Measurements from ENCODE around the gene TTYH3. TPM values are rescaled to one million over a fixed set of nuclear protein-coding genes. Genes with fewer than 3 reads are reported as not detected.

TTYH3 gene
- total and polyA plus RNA-seq, 2 of the 13 experiments (the other 11 are each of a cell fraction or from before 2014, with no cell fraction given) = 26.3 to 50.0 TPM

- TF ChIP-seq ZBTB38 (CRISPR knock-in tag; IDR thresholded peaks at IDR 0.05) (peak; percentile 84), GPBP1L1 (CRISPR knock-in tag; IDR thresholded peaks at IDR 0.05) (no peak), HMGXB4 (CRISPR knock-in tag; IDR thresholded peaks at IDR 0.05; ENCODE audit: borderline replicate concordance in 1 of 2, low read depth in 1 of 2) (peak in 1 of 2 experiments; percentile 86; a peak in 2 of 4 replicates), RFXAP (CRISPR knock-in tag; IDR thresholded peaks at IDR 0.05; ENCODE audit: borderline replicate concordance) (peak; percentile 83; the same call in 1 of the 2 replicates), ZNF616 (CRISPR knock-in tag; IDR thresholded peaks at IDR 0.05; ENCODE audit: low read depth) (peak; percentile 91; the same call in 1 of the 2 replicates), KMT2B (CRISPR knock-in tag; IDR thresholded peaks at IDR 0.05) (no peak; the same call in 1 of the 2 replicates), SATB2 (CRISPR knock-in tag; IDR thresholded peaks at IDR 0.05) (peak; percentile 57; the same call in 1 of the 2 replicates), ADNP (CRISPR knock-in tag; IDR thresholded peaks at IDR 0.05) (no peak), ATF3 (CRISPR knock-in tag; IDR thresholded peaks at IDR 0.05) (peak; percentile 51; the same call in 1 of the 2 replicates), ZKSCAN1 (IDR thresholded peaks at IDR 0.05; ENCODE audit: low read length) (no peak), HIVEP1 (CRISPR knock-in tag; IDR thresholded peaks at IDR 0.05) (peak; percentile 80), KDM4B (CRISPR knock-in tag; IDR thresholded peaks at IDR 0.05) (peak; percentile 66; the same call in 1 of the 2 replicates), SCMH1 (CRISPR knock-in tag; IDR thresholded peaks at IDR 0.05; ENCODE audit: borderline replicate concordance) (no peak), KLF9 (CRISPR knock-in tag; IDR thresholded peaks at IDR 0.05; ENCODE audit: low read depth) (no peak), NFE2L2 (IDR thresholded peaks at IDR 0.05; ENCODE audit: low read length) (no peak), ZMYM3 (CRISPR knock-in tag; IDR thresholded peaks at IDR 0.05) (peak; percentile 74; the same call in 1 of the 2 replicates), ZNF136 (CRISPR knock-in tag; IDR thresholded peaks at IDR 0.05; ENCODE audit: low read depth) (peak; percentile 95), ZNF18 (CRISPR knock-in tag; IDR thresholded peaks at IDR 0.05; ENCODE audit: insufficient replicate concordance) (no peak)
Observed at GRCh38 chr7:2663121-2663886, 31.5 kb downstream of the TTYH3 start (continued).

All from HepG2 (cell line).